Measurements from ENCODE around the gene MIPOL1.
"Not testable (repeated sequence)": the region's sequence is repeated elsewhere in the genome, so short reads cannot be mapped to it uniquely, and the experiment has no call there.

MIPOL1 gene

DNA sequence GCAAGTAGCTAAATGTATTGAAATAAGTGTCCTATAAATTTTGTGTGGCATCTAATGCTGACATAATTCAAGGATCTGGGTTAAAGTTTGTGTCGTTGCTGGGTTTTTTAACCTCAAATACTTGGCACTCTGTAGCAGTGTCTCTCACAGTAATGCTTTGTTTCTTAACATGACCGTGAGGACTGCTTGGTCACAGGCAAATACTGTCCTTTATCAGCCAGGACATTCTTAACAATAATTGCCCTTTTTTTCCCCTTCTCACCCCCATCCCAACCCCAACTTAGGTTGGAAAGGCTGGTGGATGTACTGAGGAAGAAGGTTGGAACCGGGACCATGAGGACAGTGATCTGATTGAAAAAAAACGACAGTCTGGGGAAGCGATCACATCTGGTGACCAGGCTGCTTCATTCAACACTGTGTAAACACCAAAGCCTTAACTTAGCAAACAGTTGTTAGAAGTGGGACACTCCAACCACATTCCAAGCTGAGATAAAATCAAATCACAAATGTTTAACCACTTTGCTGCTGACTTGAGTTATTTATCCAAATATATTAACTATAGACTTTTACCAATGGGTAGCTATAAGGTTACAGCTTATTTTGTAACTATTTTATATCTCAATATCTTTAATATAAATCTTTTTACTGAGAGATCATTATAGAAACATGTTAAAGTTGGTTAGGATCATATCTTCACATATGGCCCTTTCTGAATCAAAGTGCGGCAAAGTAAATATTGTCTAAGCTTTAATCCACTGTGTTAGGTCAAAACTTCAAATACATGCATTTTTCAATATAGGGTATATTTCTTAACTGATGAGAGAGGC, 349.1 kb downstream of the MIPOL1 start:
- no peak for DNase-seq (ENCODE audit: low read depth)

DNA sequence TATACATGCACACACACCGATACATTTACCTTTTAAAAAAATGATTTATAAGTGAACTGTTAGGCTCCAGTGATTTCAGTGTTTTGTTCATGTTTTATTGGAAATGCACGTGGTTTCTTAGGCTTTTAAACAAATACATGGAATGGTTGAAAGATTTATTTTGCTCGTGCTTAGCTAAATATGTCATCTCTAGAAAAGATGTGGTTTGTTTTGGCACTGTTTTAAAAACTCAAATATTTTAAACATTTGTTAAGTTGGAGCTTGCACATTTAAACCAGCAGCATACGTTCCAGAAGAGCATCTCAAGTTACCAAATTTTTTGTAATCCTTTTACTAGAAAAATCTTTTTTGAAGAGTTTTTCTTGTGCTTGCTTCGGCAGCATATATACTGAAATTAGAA, 352.8 kb downstream of the MIPOL1 start:
- DNase-seq (ENCODE audit: low read depth) = peak; percentile 61

DNA sequence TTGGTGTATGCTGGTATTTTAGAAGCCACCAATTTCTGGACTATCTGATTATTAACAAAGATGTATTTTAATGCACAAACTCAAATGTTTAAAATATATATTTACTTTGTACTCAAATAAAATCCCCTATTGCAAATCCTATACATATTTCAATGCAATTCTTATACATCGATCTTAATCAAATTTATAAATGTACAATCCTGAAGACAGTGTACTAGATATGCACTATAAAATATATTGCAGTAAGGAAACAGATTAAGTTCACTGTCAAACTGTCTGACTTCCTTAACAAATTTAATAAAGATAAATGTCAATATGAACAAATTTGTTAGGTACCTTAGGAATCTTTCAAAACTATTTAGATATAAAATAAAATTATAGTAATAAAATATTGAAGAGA, 353.4 kb downstream of the MIPOL1 start:
- no peak for DNase-seq (ENCODE audit: low read depth)

DNA sequence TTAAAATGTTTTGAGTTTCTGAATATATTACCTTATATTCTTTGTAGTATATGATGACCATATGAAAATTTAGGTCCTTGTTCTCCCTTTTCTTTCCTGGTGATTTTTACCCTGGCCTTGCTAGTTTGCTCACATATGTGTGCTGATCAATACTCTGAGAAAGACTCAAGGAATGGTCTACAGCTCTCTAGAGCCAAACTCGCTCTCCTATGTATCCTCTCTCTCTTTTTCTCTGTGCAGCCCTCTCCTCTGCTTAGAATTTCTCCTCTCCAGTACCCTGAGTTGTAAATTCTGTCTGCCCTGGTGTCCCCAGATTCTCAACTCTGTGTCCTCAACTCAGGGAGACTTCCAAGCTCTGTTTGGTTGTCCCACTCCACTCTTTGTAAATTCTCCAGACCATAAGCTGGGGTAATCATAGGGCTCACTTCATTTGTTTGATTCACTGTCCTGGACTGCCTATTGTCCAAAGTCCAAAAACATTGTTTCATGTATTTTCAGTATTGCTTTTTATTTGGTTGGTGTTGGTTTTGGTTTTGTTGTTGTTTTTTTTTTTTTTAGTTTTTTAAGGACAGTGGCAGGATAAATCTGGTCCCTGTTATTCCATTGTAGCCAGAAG, 356.3 kb downstream of the MIPOL1 start:
- no peak for DNase-seq (ENCODE audit: low read depth)

DNA sequence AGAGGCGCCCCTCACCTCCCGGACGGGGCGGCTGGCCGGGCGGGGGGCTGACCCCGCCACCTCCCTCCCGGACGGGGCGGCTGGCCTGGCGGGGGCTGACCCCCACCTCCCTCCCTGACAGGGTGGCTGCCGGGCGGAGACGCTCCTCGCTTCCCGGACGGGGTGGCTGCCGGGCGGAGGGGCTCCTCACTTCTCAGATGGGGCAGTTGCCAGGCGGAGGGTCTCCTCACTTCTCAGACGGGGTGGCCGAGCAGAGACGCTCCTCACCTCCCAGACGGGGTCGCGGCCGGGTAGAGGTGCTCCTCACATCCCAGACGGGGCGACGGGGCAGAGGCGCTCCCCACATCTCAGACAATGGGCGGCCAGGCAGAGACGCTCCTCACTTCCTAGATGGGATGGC, 357.9 kb downstream of the MIPOL1 start:
- not testable (repeated sequence) for DNase-seq (ENCODE audit: low read depth)

DNA sequence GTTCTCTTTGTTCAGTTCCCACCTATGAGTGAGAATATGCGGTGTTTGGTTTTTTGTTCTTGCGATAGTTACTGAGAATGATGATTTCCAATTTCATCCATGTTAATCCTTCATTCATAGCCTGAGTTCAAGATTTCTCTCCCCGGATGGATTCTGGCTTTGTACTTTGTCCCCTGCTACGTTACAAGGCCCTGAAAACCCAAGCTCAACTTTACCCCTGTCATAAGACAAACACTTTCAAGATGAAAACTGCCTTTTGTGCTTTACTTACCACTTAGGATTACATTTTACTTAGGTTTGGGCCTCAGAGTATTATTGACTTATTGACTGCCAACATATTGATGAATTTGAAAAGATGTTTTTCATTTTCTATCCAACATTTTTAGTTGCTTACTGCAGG, 361.0 kb downstream of the MIPOL1 start:
- DNase-seq (ENCODE audit: low read depth) = no peak

DNA sequence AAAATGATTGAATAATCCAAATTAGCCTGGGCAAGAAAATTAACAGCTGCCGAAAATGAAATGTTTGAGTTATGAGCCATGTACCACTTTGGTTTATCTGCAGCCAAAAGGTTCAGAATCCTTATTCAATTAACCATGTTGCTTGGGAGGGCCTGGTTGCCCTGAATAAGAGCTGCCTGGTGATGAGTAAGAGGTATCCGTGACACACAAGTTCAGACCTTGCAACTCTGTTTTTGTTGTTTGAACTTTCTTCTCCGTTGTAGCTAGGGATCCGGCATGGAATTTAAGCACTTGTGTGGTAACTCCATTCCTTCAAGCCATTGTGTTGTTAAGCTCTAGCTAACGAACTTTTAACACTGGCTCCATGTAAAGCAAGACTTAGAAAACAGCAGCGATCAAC, 361.6 kb downstream of the MIPOL1 start:
- DNase-seq (ENCODE audit: low read depth) = no peak

DNA sequence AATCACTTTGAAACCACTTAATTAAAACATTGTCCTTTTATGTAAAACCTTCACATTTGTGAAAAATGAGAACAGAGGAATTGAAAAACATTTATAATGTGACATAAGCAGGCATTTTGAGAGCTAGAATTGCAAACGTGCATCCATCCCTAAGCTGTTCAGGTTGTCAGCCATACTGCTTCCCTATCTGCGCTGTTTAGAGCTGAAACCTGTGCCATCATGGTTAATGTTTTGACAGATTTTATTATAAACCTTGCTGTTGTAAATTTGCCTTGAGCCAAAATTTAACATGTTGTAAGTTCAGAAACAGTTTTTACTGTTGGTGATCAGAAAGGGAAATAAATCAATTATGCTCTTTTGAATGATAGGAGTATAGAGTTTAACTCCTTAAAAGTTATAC, 365.5 kb downstream of the MIPOL1 start:
- DNase-seq (ENCODE audit: low read depth) = no peak

DNA sequence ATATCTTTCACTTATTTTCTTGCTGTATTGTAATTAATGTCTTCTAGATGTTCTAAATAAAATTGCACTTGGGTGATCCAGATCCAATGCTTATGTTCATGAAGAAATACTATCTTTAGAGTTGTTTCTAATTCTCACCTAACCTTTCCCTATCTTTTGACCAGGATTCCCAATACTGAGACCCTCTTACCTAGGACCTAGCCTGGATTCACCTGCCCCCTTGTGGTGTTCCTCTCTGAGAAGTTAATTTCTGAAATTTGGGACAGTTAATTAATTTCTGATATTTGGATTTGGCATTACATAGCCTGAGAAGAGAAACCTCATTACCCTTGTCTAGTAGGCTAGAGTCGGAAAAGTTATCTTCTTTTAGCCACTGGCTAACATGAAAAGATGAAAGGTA, 367.8 kb downstream of the MIPOL1 start:
- DNase-seq (ENCODE audit: low read depth) = no peak

DNA sequence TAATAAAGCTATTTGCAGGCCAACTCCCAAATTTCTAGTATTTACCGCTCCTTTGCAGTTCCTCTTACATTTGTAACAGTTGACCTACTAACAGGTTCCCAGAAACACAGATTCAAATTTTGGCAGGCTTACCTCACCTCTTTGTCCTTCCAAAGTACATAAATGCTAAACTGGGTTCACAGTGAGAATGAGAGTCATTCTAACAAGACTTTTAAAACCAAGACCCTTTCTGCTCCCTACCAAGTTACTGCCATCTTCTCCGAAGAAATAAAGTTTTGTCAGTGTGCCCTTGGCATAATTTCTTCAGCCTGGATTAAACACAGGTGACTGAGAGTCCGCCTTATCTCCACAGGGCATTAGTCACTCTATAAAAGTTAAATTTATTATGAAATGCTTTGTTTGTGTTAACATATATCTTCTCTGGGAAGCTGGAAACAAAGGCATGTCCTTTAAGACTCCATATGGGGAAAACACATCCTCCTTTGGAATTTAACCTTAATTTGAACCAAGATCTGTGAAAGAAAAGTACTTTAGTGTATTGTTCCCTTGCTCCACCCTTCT, 369.2 kb downstream of the MIPOL1 start:
- DNase-seq (ENCODE audit: low read depth) = no peak

DNA sequence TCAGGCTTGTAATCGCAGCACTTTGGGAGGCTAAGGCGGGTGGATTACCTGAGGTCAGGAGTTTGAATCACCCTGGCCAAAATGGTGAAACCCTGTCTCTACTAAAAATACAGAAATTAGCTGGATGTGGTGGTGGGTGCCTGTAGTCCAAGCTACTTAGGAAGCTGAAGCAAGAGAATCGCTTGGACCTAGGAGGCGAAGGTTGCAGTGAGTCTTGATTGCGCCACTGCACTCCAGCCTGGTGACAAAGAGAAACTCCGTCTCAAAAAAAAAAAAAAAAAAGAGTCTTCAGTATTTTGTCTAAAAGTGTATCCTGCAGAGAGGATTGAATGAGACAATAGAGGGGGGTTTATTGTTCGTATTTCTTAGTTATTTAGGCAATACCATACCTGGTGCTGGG, 372.0 kb downstream of the MIPOL1 start:
- no peak for DNase-seq (ENCODE audit: low read depth)

DNA sequence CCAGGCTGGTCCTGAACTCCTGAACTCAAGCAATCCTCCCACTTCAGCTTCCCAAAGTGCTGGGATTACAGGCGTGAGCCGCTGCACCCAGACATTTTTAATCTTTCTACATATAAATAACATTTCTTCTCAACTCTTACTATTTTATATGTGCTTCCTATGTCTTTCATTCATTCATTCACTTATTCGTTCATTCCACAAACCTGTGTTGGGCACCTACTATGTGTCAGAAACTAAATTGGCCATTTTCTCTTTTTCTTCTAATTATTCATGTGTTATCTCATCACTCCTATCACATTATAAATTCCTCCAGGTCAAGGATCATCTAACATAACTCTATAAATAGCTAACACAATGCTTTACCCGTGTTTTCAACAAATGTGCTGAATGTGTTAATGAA, 373.7 kb downstream of the MIPOL1 start:
- DNase-seq (ENCODE audit: low read depth) = no peak

DNA sequence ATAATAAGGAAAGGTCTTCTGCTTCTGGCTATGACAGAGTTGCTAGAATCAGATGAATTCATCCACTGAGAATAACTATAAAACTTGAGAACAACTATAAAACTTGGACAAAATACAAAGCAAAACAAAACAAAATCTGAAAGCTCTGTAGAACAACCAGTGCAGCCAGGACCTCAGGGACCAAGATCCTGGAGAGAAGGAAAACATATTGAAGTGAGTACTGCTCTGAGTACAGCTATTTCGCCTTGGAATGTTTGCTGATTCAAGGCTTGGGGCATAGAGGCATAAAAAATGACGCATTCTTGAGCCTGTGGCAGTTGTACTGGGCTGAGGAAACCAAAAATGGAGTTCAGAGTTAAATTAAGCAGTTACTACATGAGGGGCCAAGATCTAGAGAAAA, 375.6 kb downstream of the MIPOL1 start:
- DNase-seq (ENCODE audit: low read depth) = peak; percentile 61

DNA sequence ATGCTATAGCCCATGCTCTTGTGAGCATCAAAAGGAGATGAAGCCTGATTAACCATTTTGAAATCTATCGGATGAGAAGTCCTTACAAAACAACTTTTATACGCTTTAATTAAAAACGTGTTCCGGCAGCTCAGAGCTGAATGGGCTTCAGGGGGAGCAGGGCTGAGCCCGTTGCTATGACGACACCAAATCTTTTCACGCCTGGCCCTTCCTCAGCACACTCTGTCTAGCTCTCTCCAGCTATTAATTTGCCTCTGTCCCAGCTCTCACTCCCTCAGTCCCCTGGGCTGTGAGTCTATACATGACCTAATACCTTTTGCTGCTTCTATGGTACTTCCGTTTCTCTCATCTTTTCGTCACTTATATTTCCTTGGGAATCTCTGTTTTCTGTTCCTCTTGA, 381.5 kb downstream of the MIPOL1 start:
- no peak for DNase-seq (ENCODE audit: low read depth)

DNA sequence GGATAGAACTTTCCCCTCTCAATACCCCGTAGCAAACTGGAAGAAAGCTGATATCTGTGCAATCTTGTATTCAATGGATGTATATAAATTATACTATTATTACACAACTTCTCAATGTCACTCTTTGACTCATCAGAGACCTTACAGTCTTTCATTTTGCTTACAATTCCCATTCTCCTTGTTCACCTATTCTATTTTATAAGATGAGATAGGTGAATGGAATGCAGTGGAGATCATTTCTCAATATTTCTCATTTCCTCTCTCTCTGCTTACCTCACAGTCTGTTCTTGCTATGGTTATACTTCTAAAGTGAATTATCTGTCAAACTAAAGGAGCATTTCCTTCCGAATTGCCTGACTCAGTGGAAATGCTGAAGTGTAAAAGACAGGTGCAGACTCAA, 382.4 kb downstream of the MIPOL1 start:
- no peak for DNase-seq (ENCODE audit: low read depth)

DNA sequence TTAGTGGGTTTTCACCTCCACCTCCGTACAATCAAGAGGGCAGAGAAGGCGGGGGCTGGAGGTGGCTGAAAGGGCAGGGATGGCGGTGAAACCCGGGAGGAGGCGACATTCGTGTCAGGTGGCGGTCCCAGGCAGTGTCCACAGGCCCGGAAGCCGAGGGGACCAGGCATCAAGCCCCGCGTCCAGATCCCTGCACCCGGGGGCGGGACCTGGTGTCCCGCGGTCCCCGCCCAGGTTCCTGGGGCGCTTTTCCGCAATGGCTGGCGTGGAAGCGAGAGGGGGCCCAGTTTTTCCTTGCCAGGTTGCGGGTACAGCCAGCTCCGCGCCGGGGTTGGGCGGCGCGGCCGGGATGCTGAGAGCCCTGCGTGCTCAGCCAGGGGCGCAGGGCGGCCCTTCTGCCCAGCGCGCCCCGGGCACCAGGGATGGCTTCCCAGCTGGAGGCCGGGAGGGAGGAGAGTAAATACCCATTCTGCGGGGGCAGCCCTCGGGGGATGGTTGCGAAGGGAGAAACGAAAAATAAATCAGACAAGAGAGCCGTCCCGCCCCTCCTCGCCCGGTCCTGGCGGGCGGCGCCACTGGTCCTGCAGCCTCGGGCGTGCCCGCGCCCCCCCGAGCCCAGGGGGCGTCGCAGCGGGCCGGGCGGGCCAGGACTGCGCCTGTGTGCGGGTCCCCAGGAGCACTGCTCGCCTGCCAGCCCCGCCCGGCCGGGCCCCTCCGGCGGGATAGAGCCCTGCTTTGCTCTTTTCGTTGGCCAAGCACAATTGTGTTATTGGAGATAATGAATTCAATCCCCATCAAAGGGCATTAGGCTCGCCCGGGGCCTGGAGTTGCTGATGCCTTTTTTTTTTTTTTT, 385.8 kb downstream of the MIPOL1 start:
- no peak for DNase-seq (ENCODE audit: low read depth)

DNA sequence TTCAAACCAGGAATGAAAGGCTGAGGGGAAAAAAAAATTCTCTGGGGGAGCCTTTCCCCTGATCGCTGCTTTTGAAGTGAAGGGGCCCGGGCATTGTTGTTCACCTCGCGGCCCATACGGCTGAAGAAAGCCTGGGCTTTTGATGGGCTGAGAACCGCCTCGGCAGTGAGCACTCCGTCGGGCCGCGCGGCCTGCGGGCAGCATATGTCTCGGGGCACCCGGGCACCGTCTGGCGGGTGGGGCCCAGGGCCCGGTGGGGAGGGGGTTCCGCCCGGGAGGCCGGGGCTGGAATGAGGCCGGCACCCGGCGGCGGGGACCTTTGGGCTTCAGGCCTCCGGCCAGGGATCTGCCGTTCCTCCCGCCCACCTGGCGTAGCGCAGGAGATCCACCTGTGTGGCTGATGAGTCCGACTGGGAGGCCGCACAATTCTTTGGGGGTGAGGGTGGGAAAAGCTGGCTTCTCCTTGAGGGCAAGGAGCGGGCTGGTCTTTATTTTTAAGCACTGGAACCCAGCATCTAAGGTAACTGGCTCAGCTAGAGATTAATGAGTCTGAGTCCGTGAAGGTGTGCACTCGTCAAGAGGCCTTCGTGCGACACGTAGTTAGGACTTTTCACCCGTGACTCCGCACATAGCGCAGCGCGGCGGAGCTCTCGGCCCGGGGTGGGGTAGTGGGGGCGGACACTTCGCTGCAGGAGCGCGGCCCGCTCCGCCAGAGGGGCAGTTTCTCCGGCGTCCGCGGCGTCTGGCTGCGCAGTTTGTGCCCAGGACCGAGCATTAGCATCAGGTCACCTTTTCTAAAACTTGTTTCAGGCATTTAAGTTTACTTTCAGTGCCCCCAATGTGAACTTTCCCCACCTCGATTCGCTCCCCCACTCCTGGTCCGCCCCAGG, 386.7 kb downstream of the MIPOL1 start:
- DNase-seq (ENCODE audit: low read depth) = no peak

DNA sequence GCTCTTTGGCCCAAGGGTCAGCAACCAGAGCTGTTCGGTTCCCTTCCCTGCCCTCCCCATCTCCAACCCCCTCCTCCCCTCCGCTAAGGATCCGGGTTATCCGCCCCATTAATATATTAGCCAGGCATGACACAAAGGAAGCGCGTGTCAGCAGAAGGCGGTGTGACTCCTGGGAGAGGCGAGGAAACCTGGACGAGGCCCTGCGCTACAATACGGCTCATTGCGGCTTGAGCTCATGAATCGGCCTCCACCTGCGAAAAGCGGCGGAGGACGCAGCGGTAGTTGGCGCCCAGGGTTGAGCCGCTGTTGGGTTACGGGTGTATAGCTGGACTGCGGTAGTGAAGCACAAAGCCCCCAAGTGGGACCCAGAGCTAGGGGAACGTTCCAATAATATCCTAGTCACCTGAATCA, 387.4 kb downstream of the MIPOL1 start:
- DNase-seq (ENCODE audit: low read depth) = no peak

DNA sequence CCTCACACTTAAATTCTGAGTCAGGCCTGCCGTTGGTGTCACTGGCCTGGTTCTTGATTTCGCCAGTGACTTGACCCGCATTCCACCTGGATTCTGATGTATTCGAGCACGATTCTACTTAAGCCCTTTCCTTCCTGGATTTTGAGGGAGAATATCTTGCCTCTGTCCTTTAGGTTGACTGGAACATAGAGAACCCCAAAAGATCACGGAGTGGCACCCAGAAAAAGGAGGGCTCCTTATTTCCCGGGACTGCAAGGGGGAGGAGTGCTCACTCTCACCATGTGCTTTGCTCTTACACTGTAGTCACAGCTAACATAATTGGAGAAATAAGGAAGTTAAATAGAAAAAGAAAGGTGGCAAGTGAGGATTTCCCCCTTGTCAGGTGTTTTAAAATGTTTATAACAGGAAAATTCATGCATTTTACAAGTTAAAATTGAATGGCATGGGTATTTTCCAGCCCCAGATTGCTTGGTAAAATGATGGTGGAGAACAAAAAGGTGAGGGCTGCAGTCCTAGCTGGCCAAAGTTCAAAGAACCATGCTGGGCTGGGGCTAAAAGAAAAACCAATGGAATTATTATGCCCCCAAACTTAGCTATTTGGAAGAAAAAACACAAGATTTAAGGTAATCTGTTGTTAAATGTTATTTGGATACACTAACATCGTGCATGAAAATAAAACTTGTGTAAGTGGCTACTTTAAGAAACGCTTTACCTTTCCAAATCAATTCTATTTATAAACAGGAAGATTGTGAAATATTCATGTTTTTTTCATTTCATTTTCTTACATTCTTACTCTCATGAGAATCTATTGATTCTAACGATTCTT, 388.4 kb downstream of the MIPOL1 start:
- DNase-seq (ENCODE audit: low read depth) = no peak

DNA sequence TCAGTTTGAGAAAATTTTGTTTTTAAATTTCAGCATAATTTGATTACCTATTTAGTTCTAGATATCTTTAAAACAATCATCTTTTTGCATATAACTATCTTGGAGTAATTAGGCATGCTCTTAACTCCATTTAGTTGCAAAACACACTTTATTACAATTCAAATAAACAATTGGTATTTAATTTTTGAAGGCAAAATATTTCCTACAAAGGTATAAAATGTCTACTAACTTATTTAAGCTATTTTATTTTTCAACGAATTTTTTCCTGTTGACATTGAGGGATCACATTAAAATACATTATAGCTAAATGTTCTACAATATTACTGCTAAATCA, 389.0 kb downstream of the MIPOL1 start:
- no peak for DNase-seq (ENCODE audit: low read depth)

Measured in stromal cell of bone marrow (primary cell).